ENCODE data around the gene SPAG17.

The SPAG17 gene

DNA sequence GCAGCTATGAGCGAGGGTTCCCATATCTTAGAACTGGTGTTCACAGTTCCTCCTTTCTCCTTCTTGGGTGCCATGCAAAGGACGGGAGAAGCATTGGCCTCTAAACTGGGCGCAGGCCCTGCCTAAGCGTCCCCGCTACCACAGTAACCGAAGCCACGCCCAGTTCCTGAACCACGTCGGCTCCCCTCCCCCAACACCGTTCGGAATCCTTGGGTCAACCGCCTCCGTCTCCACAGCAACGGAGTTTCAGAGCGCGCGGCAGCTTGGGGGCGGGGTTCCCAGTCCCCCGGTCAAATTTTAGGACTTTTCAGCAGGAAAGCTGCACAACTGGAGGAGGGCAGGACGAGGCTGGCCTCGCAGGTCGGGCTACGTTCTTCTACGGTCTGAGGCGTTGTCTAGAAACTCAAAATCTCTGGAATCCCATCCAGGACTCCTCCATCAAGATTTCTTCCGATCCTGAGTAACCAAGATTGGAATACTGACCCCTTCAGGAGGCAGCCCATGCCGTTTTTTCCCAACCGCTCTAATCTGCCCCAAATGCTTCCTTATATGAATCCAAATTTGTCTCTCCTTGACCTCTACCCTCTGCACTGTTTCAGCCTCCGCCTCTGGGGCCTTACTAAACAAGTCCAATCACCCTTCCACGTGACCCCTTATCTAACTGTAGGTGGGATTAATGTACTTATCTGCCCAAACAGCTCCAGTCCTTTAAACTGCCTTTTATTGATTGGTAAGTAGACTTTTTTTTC is at the start of gene SPAG17:
Gene SPAG17 (minus strand): TSS at position 145 of the 749 bp plus-strand sequence. CDS start 71 bp downstream, at position 74.
- TF ChIP-seq Cebpa-rat (IDR thresholded peaks at IDR 0.05): no peak
- Histone ChIP-seq H3K4me1 (no peaks in the 10 kb centered on the region), H4K20me1 (no peaks in the 10 kb centered on the region), H3K4me2 (no peak within 1 kb of the TSS), H3K9ac (no peak within 1 kb of the TSS), H3K27me3 (no peaks in the 10 kb centered on the region), H3K4me3 (no peak within 1 kb of the TSS), H3K27ac (no peak within 1 kb of the TSS), H3K9me3 (peaks cover 8% of the 10 kb centered on the region), H3K36me3 (no peaks in the 10 kb centered on the region)

DNA sequence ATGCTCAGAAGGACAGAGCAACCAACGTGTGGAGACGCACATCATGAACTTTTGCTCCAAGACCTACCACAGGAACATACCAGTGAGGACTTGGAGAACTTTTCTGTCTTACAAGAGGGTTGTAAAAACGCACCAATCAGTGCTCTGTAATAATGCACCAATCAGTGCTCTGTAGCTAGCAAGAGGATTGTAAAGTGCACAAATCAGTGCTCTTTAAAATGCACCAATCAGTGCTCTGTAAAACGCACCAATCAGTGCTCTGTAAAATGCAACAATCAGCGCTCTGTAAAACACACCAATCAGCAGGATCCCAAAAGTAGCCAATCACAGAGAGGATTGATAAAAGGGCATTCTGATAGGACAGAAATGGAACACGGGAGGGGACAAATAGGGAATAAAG is 40.4 kb upstream of the SPAG17 start:
- H4K20me1 ChIP-seq: no peaks in the 10 kb centered on the region
- no peaks in the 10 kb centered on the region for H3K36me3 ChIP-seq
- no peaks in the 10 kb centered on the region for H3K27me3 ChIP-seq
- H3K9me3 ChIP-seq: no peaks in the 10 kb centered on the region
- H3K4me2 ChIP-seq: no peak overlapping the region
- H3K27ac ChIP-seq: no peak overlapping the region
- H3K4me1 ChIP-seq: no peaks in the 10 kb centered on the region
- H3K9ac ChIP-seq: no peak overlapping the region
- H3K4me3 ChIP-seq: no peak overlapping the region
- no peak for TF ChIP-seq Cebpa-rat (IDR thresholded peaks at IDR 0.05)

DNA sequence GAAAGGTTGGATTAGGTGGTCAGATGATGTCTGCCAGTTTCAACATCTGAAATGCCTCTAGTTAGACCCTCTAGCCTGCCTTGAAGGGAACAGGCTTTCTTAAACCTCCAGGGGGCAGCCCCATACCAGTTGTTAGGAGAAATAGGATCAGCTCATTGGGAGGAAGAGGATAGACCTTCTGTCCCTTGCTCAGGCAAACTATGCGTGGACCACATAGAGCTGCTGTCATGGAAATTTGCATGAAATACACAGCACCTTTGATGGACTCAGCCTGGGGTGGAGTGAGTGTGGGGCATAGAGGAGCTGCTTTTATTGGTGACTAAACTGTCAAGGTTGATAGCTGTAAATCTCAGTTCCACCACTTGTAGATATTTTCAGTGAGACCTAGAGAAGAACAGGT is 38.4 kb upstream of the SPAG17 start:
- Histone ChIP-seq H3K9ac (no peak overlapping the region), H4K20me1 (no peaks in the 10 kb centered on the region), H3K4me1 (no peaks in the 10 kb centered on the region), H3K4me3 (no peak overlapping the region), H3K27ac (no peak overlapping the region), H3K4me2 (no peak overlapping the region), H3K27me3 (no peaks in the 10 kb centered on the region), H3K36me3 (no peaks in the 10 kb centered on the region), H3K9me3 (no peaks in the 10 kb centered on the region)
- no peak for TF ChIP-seq Cebpa-rat (IDR thresholded peaks at IDR 0.05)

DNA sequence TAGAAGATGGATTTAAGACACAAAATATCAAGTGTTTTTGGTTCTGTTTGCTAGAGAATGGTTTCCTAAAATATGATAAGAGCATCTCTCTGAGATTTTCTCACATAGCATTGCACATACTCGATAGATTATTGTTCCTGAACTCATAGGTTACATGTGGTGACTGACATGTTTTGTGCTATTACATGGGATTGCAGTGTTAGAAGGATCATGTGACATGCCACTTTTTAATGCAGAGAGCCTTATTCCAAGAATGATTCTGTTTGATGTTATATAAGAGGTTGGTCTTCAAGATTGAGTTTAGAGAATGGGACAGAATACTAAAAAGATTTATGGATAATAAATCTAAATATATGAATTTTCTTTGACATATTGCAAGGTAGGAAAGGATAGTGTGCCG is 34.4 kb upstream of the SPAG17 start:
- no peak for TF ChIP-seq Cebpa-rat (IDR thresholded peaks at IDR 0.05)
- H3K4me3 ChIP-seq: no peak overlapping the region
- H3K4me2 ChIP-seq: no peak overlapping the region
- no peaks in the 10 kb centered on the region for H4K20me1 ChIP-seq
- H3K9ac ChIP-seq: no peak overlapping the region
- no peaks in the 10 kb centered on the region for H3K27me3 ChIP-seq
- H3K27ac ChIP-seq: no peak overlapping the region
- H3K9me3 ChIP-seq: no peaks in the 10 kb centered on the region
- H3K36me3 ChIP-seq: no peaks in the 10 kb centered on the region
- H3K4me1 ChIP-seq: no peaks in the 10 kb centered on the region

DNA sequence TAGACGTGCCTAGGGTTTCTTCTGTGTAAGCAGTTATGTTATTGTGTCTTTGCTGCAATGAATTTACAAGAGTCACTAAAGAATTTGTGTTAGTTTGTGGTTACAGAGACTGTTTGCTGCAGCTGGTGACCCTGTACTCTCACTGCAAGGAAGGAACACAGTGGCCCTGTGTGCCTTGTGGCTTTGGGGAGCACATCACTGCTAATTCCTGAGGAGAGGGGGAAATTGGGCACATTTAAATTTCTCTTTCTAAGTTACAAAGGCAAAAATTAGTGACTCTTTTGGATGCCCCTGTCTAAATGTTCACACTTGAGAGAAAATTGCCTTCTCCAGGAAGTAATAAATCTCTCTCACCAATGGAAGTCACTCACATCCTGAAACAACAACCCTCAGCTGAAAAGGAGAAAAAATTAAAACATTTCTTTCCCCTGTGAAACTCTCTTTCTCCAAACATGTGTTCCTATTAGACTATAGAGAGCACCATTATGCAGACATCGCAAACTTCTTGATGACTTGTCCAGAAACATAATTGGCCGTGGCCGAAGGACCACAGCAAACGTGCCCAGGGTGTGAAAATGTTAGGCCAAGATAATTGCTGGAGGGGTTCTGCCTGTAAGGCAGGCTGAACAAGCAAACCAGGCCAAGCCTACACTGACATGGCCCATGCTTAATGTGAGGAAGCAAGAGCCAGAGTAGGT is 32.3 kb upstream of the SPAG17 start:
- no peak for TF ChIP-seq Cebpa-rat (IDR thresholded peaks at IDR 0.05)
- no peak overlapping the region for H3K4me2 ChIP-seq
- H3K9ac ChIP-seq: no peak overlapping the region
- no peaks in the 10 kb centered on the region for H4K20me1 ChIP-seq
- H3K27me3 ChIP-seq: no peaks in the 10 kb centered on the region
- H3K9me3 ChIP-seq: no peaks in the 10 kb centered on the region
- H3K4me3 ChIP-seq: no peak overlapping the region
- H3K27ac ChIP-seq: no peak overlapping the region
- H3K36me3 ChIP-seq: no peaks in the 10 kb centered on the region
- no peaks in the 10 kb centered on the region for H3K4me1 ChIP-seq

DNA sequence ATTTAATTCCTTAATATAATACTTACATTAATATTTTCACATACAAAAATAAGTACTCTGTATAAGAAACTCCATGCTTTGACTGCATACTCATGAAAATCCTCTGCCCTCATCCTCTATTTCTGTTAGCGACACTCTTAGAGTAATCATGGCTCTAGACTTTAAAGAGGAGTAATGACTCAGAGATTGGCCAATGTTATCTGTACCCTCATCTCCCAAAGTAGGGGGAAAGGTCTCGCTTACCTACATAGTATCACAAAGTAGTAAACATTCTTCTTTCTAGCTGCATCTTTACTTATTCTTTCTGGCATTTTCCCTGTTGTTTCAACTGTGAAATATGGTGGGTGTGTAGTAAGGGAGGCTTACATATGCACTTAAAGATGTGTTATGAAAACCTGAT is 29.8 kb upstream of the SPAG17 start:
- Histone ChIP-seq H3K9ac (no peak overlapping the region), H3K4me1 (no peaks in the 10 kb centered on the region), H4K20me1 (no peaks in the 10 kb centered on the region), H3K27ac (no peak overlapping the region), H3K4me3 (no peak overlapping the region), H3K9me3 (no peaks in the 10 kb centered on the region), H3K4me2 (no peak overlapping the region), H3K36me3 (no peaks in the 10 kb centered on the region), H3K27me3 (no peaks in the 10 kb centered on the region)
- no peak for TF ChIP-seq Cebpa-rat (IDR thresholded peaks at IDR 0.05)

DNA sequence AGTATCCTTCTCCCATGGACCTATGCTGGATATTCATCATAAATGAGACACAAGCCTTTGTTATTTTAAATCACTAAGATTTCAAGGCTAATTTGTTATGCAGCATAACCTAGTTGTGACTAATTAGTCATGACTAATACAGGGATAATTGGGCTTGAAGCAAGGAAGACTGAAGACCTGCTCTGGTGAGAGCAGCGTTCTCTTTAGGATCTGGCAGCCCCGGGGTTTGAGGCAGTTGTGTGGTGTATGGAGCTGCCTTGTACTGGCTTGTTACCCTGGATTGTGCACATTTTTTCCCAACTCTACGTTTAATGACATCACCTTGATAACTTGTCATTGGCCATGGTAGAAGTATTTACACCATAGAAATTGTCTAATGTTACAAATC is 25.7 kb upstream of the SPAG17 start:
- Histone ChIP-seq H3K9ac (no peak overlapping the region), H3K4me2 (no peak overlapping the region), H3K27ac (no peak overlapping the region), H3K36me3 (no peaks in the 10 kb centered on the region), H3K4me3 (no peak overlapping the region), H3K4me1 (no peaks in the 10 kb centered on the region), H4K20me1 (no peaks in the 10 kb centered on the region), H3K27me3 (no peaks in the 10 kb centered on the region), H3K9me3 (no peaks in the 10 kb centered on the region)
- no peak for TF ChIP-seq Cebpa-rat (IDR thresholded peaks at IDR 0.05)

DNA sequence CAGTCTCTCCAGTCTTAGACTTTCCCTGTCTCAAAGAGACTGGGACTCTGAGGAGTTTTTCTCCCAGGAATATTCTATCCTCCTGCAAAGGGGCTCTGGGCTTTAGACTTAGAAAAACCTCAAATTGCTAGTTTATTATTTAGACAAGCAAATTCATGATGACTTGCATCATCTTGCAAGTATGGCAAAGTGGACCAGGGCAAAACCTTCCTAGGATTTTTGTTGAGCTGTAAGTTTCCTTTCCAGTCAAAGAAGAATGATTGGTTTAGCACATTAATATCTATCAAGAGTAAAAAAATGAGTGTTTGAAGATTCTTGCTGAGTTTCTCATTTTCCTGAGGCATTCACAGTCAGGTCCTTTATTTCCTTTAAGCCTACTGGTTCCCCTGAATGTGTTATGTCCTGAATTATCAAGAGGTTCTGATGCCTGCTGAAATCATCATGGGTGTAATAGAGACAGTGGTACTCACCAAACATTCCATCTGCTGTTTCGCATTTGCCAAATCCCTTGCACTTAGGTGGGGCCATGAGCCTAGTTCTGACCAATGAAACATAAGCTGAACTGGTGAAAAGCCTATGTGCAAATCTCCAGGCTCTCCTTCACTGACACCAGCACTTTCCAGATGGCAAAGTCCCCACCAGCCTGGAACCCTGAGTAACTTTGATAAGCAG is 25.2 kb upstream of the SPAG17 start:
- no peaks in the 10 kb centered on the region for H4K20me1 ChIP-seq
- H3K4me2 ChIP-seq: no peak overlapping the region
- no peaks in the 10 kb centered on the region for H3K36me3 ChIP-seq
- H3K9me3 ChIP-seq: no peaks in the 10 kb centered on the region
- H3K4me1 ChIP-seq: no peaks in the 10 kb centered on the region
- TF ChIP-seq Cebpa-rat (IDR thresholded peaks at IDR 0.05): no peak
- H3K9ac ChIP-seq: no peak overlapping the region
- no peaks in the 10 kb centered on the region for H3K27me3 ChIP-seq
- no peak overlapping the region for H3K27ac ChIP-seq
- no peak overlapping the region for H3K4me3 ChIP-seq

DNA sequence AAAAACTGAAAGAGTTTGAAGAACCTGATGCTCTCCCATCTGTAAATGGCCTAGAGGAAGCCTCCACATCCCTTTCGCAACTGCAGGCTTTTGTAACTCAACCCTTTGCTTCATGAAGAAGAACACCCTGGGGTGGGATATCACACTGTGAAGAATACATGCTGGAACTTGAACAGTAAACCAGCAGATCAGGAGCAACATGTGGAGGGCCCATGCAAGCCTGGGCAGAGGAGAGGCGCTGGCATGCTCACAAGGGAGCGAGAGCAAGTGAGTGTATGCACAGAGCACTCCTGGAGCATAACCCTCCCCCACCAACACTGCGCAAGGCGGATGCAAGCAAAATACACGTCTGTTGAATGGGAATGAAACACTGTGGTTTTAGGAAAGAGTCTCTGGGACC is 24.6 kb upstream of the SPAG17 start:
- Histone ChIP-seq H3K9me3 (no peaks in the 10 kb centered on the region), H3K4me1 (no peaks in the 10 kb centered on the region), H3K4me3 (no peak overlapping the region), H3K27ac (no peak overlapping the region), H3K9ac (no peak overlapping the region), H3K36me3 (no peaks in the 10 kb centered on the region), H3K27me3 (no peaks in the 10 kb centered on the region), H4K20me1 (no peaks in the 10 kb centered on the region), H3K4me2 (no peak overlapping the region)
- no peak for TF ChIP-seq Cebpa-rat (IDR thresholded peaks at IDR 0.05)

DNA sequence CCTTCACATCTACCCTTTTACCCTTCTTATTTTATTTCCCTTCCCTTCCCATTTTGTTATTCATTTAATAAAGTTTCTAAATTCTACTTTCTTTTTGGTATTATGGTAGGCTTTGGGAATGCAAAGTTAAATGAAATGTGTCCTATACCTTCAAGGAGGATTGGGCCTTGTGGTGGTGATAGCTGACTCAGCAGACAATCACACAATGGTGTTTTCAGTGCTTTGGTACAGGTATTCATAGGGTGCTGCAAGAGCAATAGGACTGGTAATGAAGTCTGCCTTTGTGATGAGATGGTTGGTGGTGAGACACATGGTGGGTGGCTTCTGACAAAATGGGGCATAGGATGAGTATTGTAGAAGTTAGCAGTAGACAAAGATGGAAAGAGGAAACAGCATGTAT is 21.9 kb upstream of the SPAG17 start:
- Histone ChIP-seq H3K9ac (no peak overlapping the region), H4K20me1 (no peaks in the 10 kb centered on the region)

More for the DNA sequence above, 21.9 kb upstream of the SPAG17 start:
- Histone ChIP-seq H3K27me3 (no peaks in the 10 kb centered on the region), H3K36me3 (no peaks in the 10 kb centered on the region), H3K4me1 (no peaks in the 10 kb centered on the region), H3K4me3 (no peak overlapping the region), H3K4me2 (no peak overlapping the region), H3K9me3 (no peaks in the 10 kb centered on the region), H3K27ac (no peak overlapping the region)
- TF ChIP-seq Cebpa-rat (IDR thresholded peaks at IDR 0.05): no peak
